Measurements from ENCODE around the gene ADGB.

The ADGB gene

GRCh38 chr6:146582857-146583256 is 15.9 kb upstream of the ADGB start:
- Histone ChIP-seq H4K20me1 (ENCODE audit: low read depth, low read length) (no peaks in the 10 kb centered on the region), H3K4me2 (ENCODE audit: low read depth, low read length, poor library complexity, severe bottlenecking) (no peak overlapping the region), H3K36me3 (ENCODE audit: low read length) (no peaks in the 10 kb centered on the region), H3K9me2 (replicated peaks; ENCODE audit: insufficient read depth, low read length) (no peaks in the 10 kb centered on the region), H3K79me2 (ENCODE audit: insufficient read depth, low read length) (no peaks in the 10 kb centered on the region), H3K9me3 (ENCODE audit: insufficient read depth, low read length) (no peaks in the 10 kb centered on the region), H3K27me3 (ENCODE audit: low read length) (no peaks in the 10 kb centered on the region), H3K9ac (ENCODE audit: low read length) (no peak overlapping the region), H2AFZ (ENCODE audit: low read depth, low read length, severe bottlenecking) (no peak overlapping the region), H3F3A (ENCODE audit: insufficient read depth) (no peaks in the 10 kb centered on the region), H3K4me3 (ENCODE audit: insufficient read depth, low read length, poor library complexity, severe bottlenecking) (no peak overlapping the region), H3K27ac (ENCODE audit: low read depth, low read length) (no peak overlapping the region)
- TF ChIP-seq CTCF (IDR thresholded peaks at IDR 0.05; ENCODE audit: insufficient read depth, low read length, poor library complexity, severe bottlenecking) (no peak), EZH2phosphoT487 (conservative IDR thresholded peaks at IDR 0.05; ENCODE audit: low read length) (no peak)

GRCh38 chr6:146583966-146584365 is 14.8 kb upstream of the ADGB start:
- H3K79me2 ChIP-seq (ENCODE audit: insufficient read depth, low read length): no peaks in the 10 kb centered on the region
- H3K36me3 ChIP-seq (ENCODE audit: low read length): no peaks in the 10 kb centered on the region
- H2AFZ ChIP-seq (ENCODE audit: low read depth, low read length, severe bottlenecking): no peak overlapping the region
- H3K4me3 ChIP-seq (ENCODE audit: insufficient read depth, low read length, poor library complexity, severe bottlenecking): no peak overlapping the region
- no peak overlapping the region for H3K27ac ChIP-seq (ENCODE audit: low read depth, low read length)
- no peaks in the 10 kb centered on the region for H3K9me2 ChIP-seq (replicated peaks; ENCODE audit: insufficient read depth, low read length)
- no peaks in the 10 kb centered on the region for H3K27me3 ChIP-seq (ENCODE audit: low read length)
- no peak overlapping the region for H3K4me2 ChIP-seq (ENCODE audit: low read depth, low read length, poor library complexity, severe bottlenecking)
- H3K9me3 ChIP-seq (ENCODE audit: insufficient read depth, low read length): no peaks in the 10 kb centered on the region
- TF ChIP-seq EZH2phosphoT487 (conservative IDR thresholded peaks at IDR 0.05; ENCODE audit: low read length) (no peak), CTCF (IDR thresholded peaks at IDR 0.05; ENCODE audit: insufficient read depth, low read length, poor library complexity, severe bottlenecking) (no peak)
- no peaks in the 10 kb centered on the region for H3F3A ChIP-seq (ENCODE audit: insufficient read depth)
- H4K20me1 ChIP-seq (ENCODE audit: low read depth, low read length): no peaks in the 10 kb centered on the region
- no peak overlapping the region for H3K9ac ChIP-seq (ENCODE audit: low read length)

- Histone ChIP-seq H3K9me3 (ENCODE audit: insufficient read depth, low read length) (no peaks in the 10 kb centered on the region), H3K79me2 (ENCODE audit: insufficient read depth, low read length) (no peaks in the 10 kb centered on the region), H3K27me3 (ENCODE audit: low read length) (no peaks in the 10 kb centered on the region), H3K4me2 (ENCODE audit: low read depth, low read length, poor library complexity, severe bottlenecking) (no peak overlapping the region), H3K9me2 (replicated peaks; ENCODE audit: insufficient read depth, low read length) (no peaks in the 10 kb centered on the region), H3K27ac (ENCODE audit: low read depth, low read length) (no peak overlapping the region), H3K36me3 (ENCODE audit: low read length) (no peaks in the 10 kb centered on the region), H2AFZ (ENCODE audit: low read depth, low read length, severe bottlenecking) (no peak overlapping the region), H3K4me3 (ENCODE audit: insufficient read depth, low read length, poor library complexity, severe bottlenecking) (no peak overlapping the region), H4K20me1 (ENCODE audit: low read depth, low read length) (no peaks in the 10 kb centered on the region), H3K9ac (ENCODE audit: low read length) (no peak overlapping the region), H3F3A (ENCODE audit: insufficient read depth) (no peaks in the 10 kb centered on the region)
- no peak for TF ChIP-seq EZH2phosphoT487 (conservative IDR thresholded peaks at IDR 0.05; ENCODE audit: low read length)
- TF ChIP-seq CTCF (IDR thresholded peaks at IDR 0.05; ENCODE audit: insufficient read depth, low read length, poor library complexity, severe bottlenecking): no peak
These were observed 11.3 kb upstream of the ADGB start for GRCh38 chr6:146587459-146587858.
